ENCODE results near the gene ZIC4. TPM values are rescaled to one million over a fixed set of nuclear protein-coding genes. Genes with fewer than 3 reads are reported as not detected.

ZIC4 gene
- total RNA-seq, 1 donor from 2014 or later: not detected

DNA sequence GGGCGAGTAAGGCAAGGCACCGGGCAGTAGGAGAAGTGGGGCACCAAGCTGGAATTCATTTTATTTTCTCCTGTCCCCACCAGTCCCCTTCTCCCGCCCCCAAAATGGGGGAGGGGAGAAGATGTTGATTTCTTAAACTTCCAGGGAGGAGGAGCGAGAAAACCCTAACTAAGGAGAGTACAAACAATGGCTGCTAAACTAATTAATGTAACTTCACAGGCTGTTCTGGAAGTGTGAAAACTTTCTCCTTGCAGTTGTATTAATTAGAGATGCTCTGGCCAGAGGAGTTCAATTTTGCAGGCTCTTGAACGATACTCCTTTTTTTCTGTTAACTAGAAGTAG is 11.5 kb downstream of the ZIC4 start:
- no peaks in the 10 kb centered on the region for H3K36me3 Mint-ChIP-seq
- H3K4me3 Mint-ChIP-seq: no peak overlapping the region
- no peak overlapping the region for H3K27ac Mint-ChIP-seq
- no peaks in the 10 kb centered on the region for H3K9me3 Mint-ChIP-seq
- peaks cover 100% of the 10 kb centered on the region for H3K27me3 Mint-ChIP-seq (ENCODE audit: low read depth)
- DNase-seq (ENCODE audit: low spot score in 2 of 2, unreplicated experiment in 2 of 2): no peak
- TF ChIP-seq CTCF (IDR thresholded peaks at IDR 0.05; ENCODE audit: unreplicated experiment): no peak
- peaks cover 29% of the 10 kb centered on the region for H3K4me1 Mint-ChIP-seq

GRCh38 chr3:147393943-147394883 is 12.1 kb downstream of the ZIC4 start:
- TF ChIP-seq CTCF (IDR thresholded peaks at IDR 0.05; ENCODE audit: unreplicated experiment): no peak
- peaks cover 100% of the 10 kb centered on the region for H3K27me3 Mint-ChIP-seq (ENCODE audit: low read depth)
- H3K36me3 Mint-ChIP-seq: no peaks in the 10 kb centered on the region
- H3K4me1 Mint-ChIP-seq: peaks cover 29% of the 10 kb centered on the region
- DNase-seq (ENCODE audit: low spot score in 2 of 2, unreplicated experiment in 2 of 2): no peak
- no peaks in the 10 kb centered on the region for H3K9me3 Mint-ChIP-seq
- peak overlapping the region; percentile 14 for H3K4me3 Mint-ChIP-seq
- H3K27ac Mint-ChIP-seq: no peak overlapping the region

DNA sequence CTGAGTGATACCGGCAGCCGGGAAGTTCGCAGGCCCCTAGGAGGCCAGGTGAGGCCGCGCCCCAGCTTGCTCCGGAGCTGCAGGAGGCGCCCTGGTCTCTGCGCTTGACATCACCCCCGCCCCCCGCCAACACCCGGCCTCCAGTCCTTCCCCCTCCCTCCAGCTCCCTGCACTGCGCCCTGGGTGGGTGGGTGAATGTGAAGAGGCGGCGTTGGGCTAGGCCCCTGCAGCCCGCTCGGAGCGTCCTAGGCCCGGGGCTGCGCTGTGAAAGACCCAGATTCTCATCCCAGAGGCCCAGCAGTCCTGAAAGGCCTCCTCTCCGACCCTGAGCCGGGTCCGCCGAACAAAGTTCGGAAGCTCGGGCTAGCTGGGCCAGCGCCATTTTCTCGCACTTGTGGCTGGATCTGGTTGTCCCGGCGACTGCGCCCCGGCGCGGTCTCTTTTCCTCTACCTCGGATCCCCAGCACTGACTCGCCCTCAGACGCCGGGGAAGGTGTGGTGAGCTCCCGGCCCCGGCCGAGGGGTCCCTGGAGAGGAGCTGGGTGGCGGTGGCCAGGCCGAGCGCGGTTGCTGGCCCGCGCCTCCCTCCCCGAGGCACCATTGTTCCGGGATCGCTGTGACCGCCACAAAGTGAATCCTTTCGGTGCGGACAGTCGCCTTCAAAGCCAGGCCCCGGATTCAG is 12.9 kb downstream of the ZIC4 start:
- Mint-ChIP-seq H3K9me3 (no peaks in the 10 kb centered on the region), H3K4me3 (peak overlapping the region; percentile 22), H3K4me1 (peaks cover 29% of the 10 kb centered on the region), H3K27ac (no peak overlapping the region), H3K36me3 (no peaks in the 10 kb centered on the region), H3K27me3 (ENCODE audit: low read depth) (peaks cover 100% of the 10 kb centered on the region)
- no peak for DNase-seq (ENCODE audit: low spot score in 2 of 2, unreplicated experiment in 2 of 2)
- TF ChIP-seq CTCF (IDR thresholded peaks at IDR 0.05; ENCODE audit: unreplicated experiment): no peak

DNA sequence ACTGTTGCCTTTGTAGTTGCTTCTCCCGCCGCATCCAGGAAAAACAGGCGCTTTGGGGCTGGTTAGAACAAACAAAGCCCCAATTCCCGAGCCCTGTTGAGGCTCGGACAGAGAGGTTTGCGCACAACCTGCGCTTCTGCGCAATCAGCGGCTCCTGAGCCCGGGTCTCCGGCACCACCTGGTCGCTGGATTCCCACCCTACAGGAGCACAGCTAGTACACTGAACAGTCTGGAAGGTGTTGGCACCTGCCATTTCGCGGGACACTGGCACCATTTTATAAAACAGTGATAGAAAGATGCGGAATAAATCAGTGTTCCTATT is 13.8 kb downstream of the ZIC4 start:
- Mint-ChIP-seq H3K4me3 (peak overlapping the region; percentile 47), H3K9me3 (no peaks in the 10 kb centered on the region), H3K27ac (no peak overlapping the region), H3K36me3 (no peaks in the 10 kb centered on the region), H3K27me3 (ENCODE audit: low read depth) (peaks cover 100% of the 10 kb centered on the region), H3K4me1 (peaks cover 25% of the 10 kb centered on the region)
- TF ChIP-seq CTCF (IDR thresholded peaks at IDR 0.05; ENCODE audit: unreplicated experiment): no peak
- no peak for DNase-seq (ENCODE audit: low spot score in 2 of 2, unreplicated experiment in 2 of 2)

- no peak overlapping the region for H3K27ac Mint-ChIP-seq
- peaks cover 100% of the 10 kb centered on the region for H3K27me3 Mint-ChIP-seq (ENCODE audit: low read depth)
- H3K4me1 Mint-ChIP-seq: peaks cover 23% of the 10 kb centered on the region
- TF ChIP-seq CTCF (IDR thresholded peaks at IDR 0.05; ENCODE audit: unreplicated experiment): no peak
- H3K4me3 Mint-ChIP-seq: peak overlapping the region; percentile 47
- DNase-seq (ENCODE audit: low spot score in 2 of 2, unreplicated experiment in 2 of 2): no peak
- no peaks in the 10 kb centered on the region for H3K9me3 Mint-ChIP-seq
- no peaks in the 10 kb centered on the region for H3K36me3 Mint-ChIP-seq
Observed at GRCh38 chr3:147391781-147392624, 14.3 kb downstream of the ZIC4 start.
